ENCODE measurements around the gene SLC24A3.

Gene SLC24A3

DNA sequence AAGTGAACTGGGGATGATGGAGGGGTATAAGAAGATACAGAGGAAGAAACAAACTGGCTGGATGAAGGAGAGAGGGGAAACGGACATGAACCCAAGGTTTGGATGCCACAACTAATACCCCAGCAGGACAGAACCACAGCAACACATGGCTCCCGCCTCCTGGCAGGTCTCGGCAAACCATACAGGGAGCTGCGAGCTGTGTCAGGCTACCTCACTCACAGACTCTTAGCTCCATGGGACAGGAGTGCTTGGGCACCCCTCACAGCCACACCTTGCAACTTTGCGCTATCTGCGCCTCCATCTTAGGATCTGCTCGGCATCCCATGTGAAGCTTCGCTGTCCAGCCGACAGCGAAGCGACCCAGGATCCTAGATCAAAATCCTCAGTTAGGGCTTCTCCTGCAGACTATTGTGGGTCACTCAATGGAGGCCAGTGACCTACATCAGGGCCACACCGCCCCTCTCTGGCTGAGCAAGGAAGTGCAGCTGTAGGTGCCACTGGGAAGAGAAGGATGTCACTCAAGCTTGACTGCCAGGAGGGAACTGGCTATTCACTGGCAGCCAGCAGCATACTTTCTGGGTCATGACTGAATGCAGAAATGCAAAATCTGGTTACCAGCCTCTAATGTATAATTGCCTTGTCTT is 371.2 kb downstream of the SLC24A3 start:
- no peak overlapping the region for H3K27ac ChIP-seq (ENCODE audit: low read depth, low read length)
- no peaks in the 10 kb centered on the region for H3K36me3 ChIP-seq (ENCODE audit: insufficient read depth, low read length)
- 57% methylated on average over 12 of the region's 12 CpGs for WGBS
- H3K9ac ChIP-seq (ENCODE audit: low read depth, low read length), result no peak overlapping the region
- H3K4me1 ChIP-seq (ENCODE audit: insufficient read depth, low read length), result no peaks in the 10 kb centered on the region
- H3K27me3 ChIP-seq (ENCODE audit: insufficient read depth, low read length), result no peaks in the 10 kb centered on the region
- no peaks in the 10 kb centered on the region for H3K9me3 ChIP-seq (ENCODE audit: insufficient read depth, low read depth, low read length)
- H3K4me3 ChIP-seq (ENCODE audit: low read length), result no peak overlapping the region

DNA sequence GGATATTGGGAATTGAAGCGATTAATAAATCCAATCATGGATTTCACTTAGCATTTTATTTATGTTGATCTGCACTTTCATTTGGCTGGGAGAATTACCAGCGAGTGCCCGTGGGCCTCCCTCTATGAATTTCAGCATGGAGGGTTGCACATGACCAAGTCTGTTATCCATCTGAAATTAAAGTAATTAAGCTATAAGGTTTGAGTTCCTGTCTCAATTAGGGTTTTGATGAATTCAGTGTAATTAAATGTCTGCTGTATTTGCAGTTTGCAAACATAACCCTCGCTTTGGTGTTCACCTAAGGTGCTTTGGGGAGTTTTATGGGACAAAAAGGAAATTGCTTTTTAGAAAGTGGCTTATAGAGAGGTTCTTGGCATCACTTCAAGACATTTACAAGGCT is 375.8 kb downstream of the SLC24A3 start:
- WGBS, result 91% methylated on average over 3 of the region's 4 CpGs
- Histone ChIP-seq H3K4me1 (ENCODE audit: insufficient read depth, low read length) (no peaks in the 10 kb centered on the region), H3K27ac (ENCODE audit: low read depth, low read length) (no peak overlapping the region), H3K9ac (ENCODE audit: low read depth, low read length) (no peak overlapping the region), H3K4me3 (ENCODE audit: low read length) (no peak overlapping the region), H3K9me3 (ENCODE audit: insufficient read depth, low read depth, low read length) (no peaks in the 10 kb centered on the region), H3K27me3 (ENCODE audit: insufficient read depth, low read length) (no peaks in the 10 kb centered on the region), H3K36me3 (ENCODE audit: insufficient read depth, low read length) (no peaks in the 10 kb centered on the region)

DNA sequence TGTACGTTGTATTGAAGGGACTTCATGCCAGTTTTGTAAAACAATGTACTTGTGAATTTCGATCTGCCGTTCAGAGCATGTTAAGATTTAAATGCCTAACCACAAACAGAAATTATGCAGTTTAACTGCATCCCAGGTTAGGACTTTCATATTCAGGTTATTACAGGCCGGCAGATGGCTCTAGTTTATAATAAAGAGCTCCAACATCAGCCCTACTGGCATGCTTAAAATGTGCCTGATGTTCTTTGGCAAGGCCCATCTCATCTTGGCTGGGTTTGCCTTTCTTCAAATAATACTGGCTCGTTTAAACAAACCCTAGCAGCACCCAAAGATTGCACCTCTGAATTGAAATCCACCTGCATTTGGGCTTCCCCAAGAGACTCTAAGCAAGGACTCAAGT is 376.3 kb downstream of the SLC24A3 start:
- H3K9me3 ChIP-seq (ENCODE audit: insufficient read depth, low read depth, low read length), result no peaks in the 10 kb centered on the region
- WGBS, result 92% methylated on average over 5 of the region's 5 CpGs
- no peaks in the 10 kb centered on the region for H3K27me3 ChIP-seq (ENCODE audit: insufficient read depth, low read length)
- no peak overlapping the region for H3K27ac ChIP-seq (ENCODE audit: low read depth, low read length)
- no peak overlapping the region for H3K4me3 ChIP-seq (ENCODE audit: low read length)
- no peak overlapping the region for H3K9ac ChIP-seq (ENCODE audit: low read depth, low read length)
- no peaks in the 10 kb centered on the region for H3K4me1 ChIP-seq (ENCODE audit: insufficient read depth, low read length)
- H3K36me3 ChIP-seq (ENCODE audit: insufficient read depth, low read length), result no peaks in the 10 kb centered on the region

DNA sequence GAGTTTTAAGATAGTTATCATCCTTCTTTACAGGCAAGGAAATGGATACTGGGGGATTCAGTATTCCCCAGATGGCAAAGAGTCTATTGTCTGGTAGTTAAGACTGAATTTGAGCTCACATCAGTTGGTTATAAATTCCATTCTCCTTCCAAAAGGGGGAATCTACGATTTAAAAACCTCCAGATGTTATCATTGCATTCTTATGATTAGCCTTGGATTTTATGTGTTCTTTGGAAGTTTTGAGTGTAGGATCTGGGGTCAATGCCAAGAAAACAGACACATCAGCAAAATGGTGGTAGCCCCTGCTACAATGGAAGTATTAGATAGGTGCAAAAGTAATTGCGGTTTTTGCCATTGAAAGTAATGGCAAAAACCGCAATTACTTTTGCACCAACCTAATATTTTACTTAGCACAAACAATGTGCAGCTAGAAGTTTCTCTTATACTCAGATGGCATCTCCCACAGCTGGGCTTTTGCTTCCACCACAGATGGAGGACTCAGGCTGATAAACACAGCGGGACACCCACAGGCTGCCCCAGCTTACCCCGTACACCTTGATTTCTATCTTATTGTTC is 377.4 kb downstream of the SLC24A3 start:
- H3K27ac ChIP-seq (ENCODE audit: low read depth, low read length), result no peak overlapping the region
- H3K4me3 ChIP-seq (ENCODE audit: low read length), result no peak overlapping the region
- no peaks in the 10 kb centered on the region for H3K9me3 ChIP-seq (ENCODE audit: insufficient read depth, low read depth, low read length)
- WGBS, result 97% methylated on average over 5 of the region's 5 CpGs
- no peaks in the 10 kb centered on the region for H3K4me1 ChIP-seq (ENCODE audit: insufficient read depth, low read length)
- H3K9ac ChIP-seq (ENCODE audit: low read depth, low read length), result no peak overlapping the region
- no peaks in the 10 kb centered on the region for H3K27me3 ChIP-seq (ENCODE audit: insufficient read depth, low read length)
- H3K36me3 ChIP-seq (ENCODE audit: insufficient read depth, low read length), result no peaks in the 10 kb centered on the region

DNA sequence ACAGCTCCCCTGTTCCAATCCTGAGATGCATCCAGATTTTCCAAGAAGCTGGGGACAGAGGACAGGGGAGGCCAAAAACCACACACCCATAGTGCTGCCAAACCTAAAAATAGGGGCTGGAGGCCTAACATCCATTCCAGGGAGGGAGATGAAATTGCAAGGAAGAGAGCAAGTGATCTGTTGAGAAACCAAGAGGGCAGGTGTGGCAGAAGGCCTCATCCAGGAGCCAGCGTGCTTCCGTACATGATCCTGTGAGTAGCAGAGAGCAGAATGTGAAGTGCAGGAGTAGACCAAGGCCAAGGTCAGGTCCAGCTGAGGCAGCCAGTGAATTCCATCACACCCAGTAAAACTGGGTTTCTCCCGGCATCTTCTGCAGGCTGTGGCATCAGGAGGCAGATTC is 377.9 kb downstream of the SLC24A3 start:
- Histone ChIP-seq H3K4me1 (ENCODE audit: insufficient read depth, low read length) (no peaks in the 10 kb centered on the region), H3K9ac (ENCODE audit: low read depth, low read length) (no peak overlapping the region), H3K36me3 (ENCODE audit: insufficient read depth, low read length) (no peaks in the 10 kb centered on the region), H3K4me3 (ENCODE audit: low read length) (no peak overlapping the region), H3K27ac (ENCODE audit: low read depth, low read length) (no peak overlapping the region), H3K9me3 (ENCODE audit: insufficient read depth, low read depth, low read length) (no peaks in the 10 kb centered on the region), H3K27me3 (ENCODE audit: insufficient read depth, low read length) (no peaks in the 10 kb centered on the region)
- 95% methylated on average over 3 of the region's 3 CpGs for WGBS

DNA sequence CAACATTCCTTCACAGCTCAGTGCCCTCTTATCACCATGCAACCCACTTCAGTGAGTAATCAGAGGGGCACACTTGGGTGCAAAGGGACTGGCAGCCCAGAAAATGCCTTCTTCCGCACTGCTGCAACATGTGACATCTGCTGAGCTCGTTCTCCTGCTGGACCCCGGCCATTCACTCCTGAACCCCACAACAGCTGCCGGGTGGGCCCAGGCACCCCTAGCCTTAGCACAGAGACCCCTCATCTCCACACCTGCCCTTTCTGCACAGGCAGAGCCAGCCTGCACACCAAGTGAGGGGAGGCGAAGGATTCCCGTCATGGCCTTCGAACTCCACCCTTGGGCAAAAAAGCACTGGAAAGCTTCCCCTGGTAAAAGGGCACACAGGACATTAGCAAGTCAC is 381.3 kb downstream of the SLC24A3 start:
- Histone ChIP-seq H3K4me3 (ENCODE audit: low read length) (no peak overlapping the region), H3K9ac (ENCODE audit: low read depth, low read length) (no peak overlapping the region), H3K27me3 (ENCODE audit: insufficient read depth, low read length) (no peaks in the 10 kb centered on the region), H3K9me3 (ENCODE audit: insufficient read depth, low read depth, low read length) (no peaks in the 10 kb centered on the region), H3K36me3 (ENCODE audit: insufficient read depth, low read length) (no peaks in the 10 kb centered on the region), H3K4me1 (ENCODE audit: insufficient read depth, low read length) (peaks cover 10% of the 10 kb centered on the region; the same call in 1 of the 2 replicates), H3K27ac (ENCODE audit: low read depth, low read length) (no peak overlapping the region)
- WGBS, result 93% methylated on average over 7 of the region's 7 CpGs

DNA sequence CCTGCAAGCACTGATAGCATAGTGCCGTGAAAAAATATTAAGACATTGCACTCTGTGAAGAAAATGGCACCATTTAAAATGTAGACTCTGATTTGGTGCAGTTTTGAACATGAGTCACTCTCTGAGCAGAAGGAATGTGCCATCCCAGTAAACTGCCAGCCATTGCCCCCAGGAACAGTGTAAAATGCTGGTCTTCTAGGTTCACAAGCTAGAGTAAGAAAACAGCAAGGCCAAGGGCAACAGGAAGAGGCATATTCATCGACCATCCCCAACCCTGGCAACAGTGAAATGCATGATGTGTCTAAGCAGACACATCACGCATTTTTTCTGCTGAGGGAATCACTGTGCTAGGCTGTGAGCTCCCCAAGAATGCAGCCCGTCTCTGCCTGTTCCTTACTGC is 382.5 kb downstream of the SLC24A3 start:
- Histone ChIP-seq H3K36me3 (ENCODE audit: insufficient read depth, low read length) (no peaks in the 10 kb centered on the region), H3K27me3 (ENCODE audit: insufficient read depth, low read length) (no peaks in the 10 kb centered on the region), H3K4me3 (ENCODE audit: low read length) (no peak overlapping the region), H3K9ac (ENCODE audit: low read depth, low read length) (no peak overlapping the region), H3K4me1 (ENCODE audit: insufficient read depth, low read length) (peaks cover 12% of the 10 kb centered on the region; the same call in 1 of the 2 replicates), H3K9me3 (ENCODE audit: insufficient read depth, low read depth, low read length) (no peaks in the 10 kb centered on the region), H3K27ac (ENCODE audit: low read depth, low read length) (no peak overlapping the region)
- WGBS, result 92% methylated on average over 4 of the region's 4 CpGs

DNA sequence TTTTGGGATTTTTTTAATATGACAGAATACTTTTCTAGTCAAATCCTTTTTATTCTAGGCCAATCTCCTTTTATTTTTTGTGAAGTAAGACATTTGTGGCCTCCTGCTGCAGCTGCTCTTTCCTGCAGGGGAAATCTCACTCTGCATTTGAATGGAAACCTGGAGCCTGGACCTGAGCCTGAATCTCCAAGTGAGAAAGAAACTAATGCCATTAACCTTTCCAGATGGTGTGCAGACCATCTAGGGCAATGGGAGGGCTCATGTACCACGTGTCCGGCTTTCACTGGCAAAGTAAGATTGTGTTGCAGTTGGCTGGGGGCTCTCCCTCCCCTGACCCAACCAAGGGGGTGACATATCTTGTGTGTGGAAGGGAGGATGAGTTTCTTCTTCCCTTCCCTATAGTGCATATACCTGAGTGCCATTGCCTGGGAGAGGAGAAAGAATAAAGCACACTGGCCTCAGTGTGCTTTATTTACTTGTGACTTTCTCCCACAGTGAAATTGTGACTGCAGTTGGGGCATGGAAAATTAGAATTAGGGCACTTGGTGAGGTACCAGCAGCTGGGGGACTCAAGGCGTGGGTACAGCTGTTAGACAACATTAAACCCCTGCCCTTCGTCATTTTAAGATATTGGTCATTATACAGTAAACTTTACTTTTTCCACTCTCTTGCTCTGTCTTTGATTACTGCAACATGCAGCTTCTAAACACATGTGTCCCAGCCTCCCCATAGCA is 385.8 kb downstream of the SLC24A3 start:
- H3K9me3 ChIP-seq (ENCODE audit: insufficient read depth, low read depth, low read length), result no peaks in the 10 kb centered on the region
- H3K36me3 ChIP-seq (ENCODE audit: insufficient read depth, low read length), result no peaks in the 10 kb centered on the region
- 71% methylated on average over 4 of the region's 4 CpGs for WGBS
- H3K4me3 ChIP-seq (ENCODE audit: low read length), result no peak overlapping the region
- H3K27ac ChIP-seq (ENCODE audit: low read depth, low read length), result no peak overlapping the region; the same call in 1 of the 2 replicates
- no peaks in the 10 kb centered on the region for H3K27me3 ChIP-seq (ENCODE audit: insufficient read depth, low read length)
- H3K9ac ChIP-seq (ENCODE audit: low read depth, low read length), result no peak overlapping the region
- H3K4me1 ChIP-seq (ENCODE audit: insufficient read depth, low read length), result peaks cover 12% of the 10 kb centered on the region; the same call in 1 of the 2 replicates

DNA sequence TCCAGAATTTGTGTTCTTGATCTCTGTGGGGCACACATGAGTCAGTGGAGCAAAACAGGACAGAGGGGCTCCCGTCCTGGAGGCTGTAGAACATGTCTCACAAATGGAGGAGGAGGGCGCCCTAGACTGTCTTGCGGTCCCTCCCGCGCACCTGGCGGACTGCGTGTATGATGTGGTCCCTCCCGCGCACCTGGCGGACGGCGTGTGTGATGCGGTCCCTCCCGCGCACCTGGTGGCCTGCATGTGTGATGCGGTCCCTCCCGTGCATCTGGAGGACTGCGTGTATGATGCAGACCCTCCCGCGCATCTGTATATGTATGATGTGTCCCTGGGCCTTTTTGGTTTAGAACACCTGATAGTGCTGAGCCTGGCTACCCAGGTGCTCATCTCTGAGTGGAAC is 386.8 kb downstream of the SLC24A3 start:
- Histone ChIP-seq H3K9me3 (ENCODE audit: insufficient read depth, low read depth, low read length) (no peaks in the 10 kb centered on the region), H3K4me1 (ENCODE audit: insufficient read depth, low read length) (peaks cover 12% of the 10 kb centered on the region; the same call in 1 of the 2 replicates), H3K4me3 (ENCODE audit: low read length) (no peak overlapping the region), H3K27ac (ENCODE audit: low read depth, low read length) (no peak overlapping the region), H3K36me3 (ENCODE audit: insufficient read depth, low read length) (no peaks in the 10 kb centered on the region), H3K27me3 (ENCODE audit: insufficient read depth, low read length) (no peaks in the 10 kb centered on the region), H3K9ac (ENCODE audit: low read depth, low read length) (no peak overlapping the region)
- WGBS, result 97% methylated on average over 20 of the region's 20 CpGs

DNA sequence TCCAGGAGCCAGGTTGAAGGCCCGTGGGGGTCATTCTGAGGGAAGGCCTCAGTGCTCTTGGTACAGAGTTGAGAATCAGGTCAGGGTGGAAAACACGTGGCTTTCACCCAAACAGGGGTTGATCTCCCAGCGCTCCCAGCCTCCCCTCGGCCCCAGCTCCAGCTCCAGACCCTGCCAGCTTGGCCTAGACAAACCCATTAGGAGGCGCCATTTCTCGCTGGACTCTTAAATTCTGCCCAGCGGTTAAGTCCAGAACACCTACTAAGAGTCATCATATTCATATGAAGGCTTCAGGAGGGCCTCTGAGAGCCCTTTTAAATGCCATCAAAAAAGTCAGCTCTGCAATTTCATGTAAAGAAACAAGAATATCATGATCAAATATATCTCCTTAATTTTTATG is 387.6 kb downstream of the SLC24A3 start:
- H3K4me3 ChIP-seq (ENCODE audit: low read length), result no peak overlapping the region
- H3K36me3 ChIP-seq (ENCODE audit: insufficient read depth, low read length), result no peaks in the 10 kb centered on the region
- 93% methylated on average over 6 of the region's 7 CpGs for WGBS
- no peak overlapping the region for H3K9ac ChIP-seq (ENCODE audit: low read depth, low read length)
- no peaks in the 10 kb centered on the region for H3K9me3 ChIP-seq (ENCODE audit: insufficient read depth, low read depth, low read length)
- peaks cover 12% of the 10 kb centered on the region; the same call in 1 of the 2 replicates for H3K4me1 ChIP-seq (ENCODE audit: insufficient read depth, low read length)
- no peak overlapping the region for H3K27ac ChIP-seq (ENCODE audit: low read depth, low read length)
- no peaks in the 10 kb centered on the region for H3K27me3 ChIP-seq (ENCODE audit: insufficient read depth, low read length)

DNA sequence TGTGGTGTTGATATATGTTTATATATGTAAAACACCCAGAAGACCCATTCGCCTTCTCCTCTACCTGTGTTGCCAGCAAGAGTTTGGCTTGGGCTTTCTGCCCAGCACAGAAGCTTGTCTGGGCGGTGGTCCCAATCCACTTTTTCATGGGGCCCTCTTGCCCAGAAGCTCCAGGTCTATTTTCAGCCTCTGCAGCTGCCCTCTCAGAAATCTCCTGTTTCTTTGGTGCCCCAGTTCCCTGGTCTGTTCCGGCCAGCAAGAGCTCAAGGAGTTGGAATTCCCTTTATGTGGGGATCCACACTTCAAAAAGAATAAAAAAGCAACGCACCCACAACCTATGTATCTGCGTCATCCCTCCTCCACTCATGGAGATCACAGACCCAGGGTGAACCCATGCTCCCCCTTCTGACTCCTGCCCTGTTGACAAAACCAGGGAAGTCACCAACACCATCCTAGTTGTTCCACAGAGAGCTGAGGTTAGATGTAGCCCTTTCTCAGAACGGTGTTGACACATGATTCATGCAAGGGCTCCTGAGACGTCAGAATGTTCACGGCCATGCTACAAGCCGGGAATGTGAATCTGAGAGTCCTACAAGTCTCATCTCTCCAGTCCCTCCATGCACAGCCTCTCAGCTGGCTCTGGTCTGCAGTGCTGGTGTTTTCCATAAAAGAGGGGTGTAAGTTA is 388.8 kb downstream of the SLC24A3 start:
- 92% methylated on average over 9 of the region's 9 CpGs for WGBS
- no peaks in the 10 kb centered on the region for H3K27me3 ChIP-seq (ENCODE audit: insufficient read depth, low read length)
- no peaks in the 10 kb centered on the region for H3K36me3 ChIP-seq (ENCODE audit: insufficient read depth, low read length)
- H3K9me3 ChIP-seq (ENCODE audit: insufficient read depth, low read depth, low read length), result no peaks in the 10 kb centered on the region
- no peak overlapping the region for H3K9ac ChIP-seq (ENCODE audit: low read depth, low read length)
- no peak overlapping the region for H3K4me3 ChIP-seq (ENCODE audit: low read length)
- peaks cover 12% of the 10 kb centered on the region; the same call in 1 of the 2 replicates for H3K4me1 ChIP-seq (ENCODE audit: insufficient read depth, low read length)
- H3K27ac ChIP-seq (ENCODE audit: low read depth, low read length), result no peak overlapping the region
